Measurements from ENCODE around the gene CACNA2D4.

Gene CACNA2D4

GRCh38 chr12:1800401-1801302 lies 117.8 kb downstream of the CACNA2D4 start:
- no peak for DNase-seq (ENCODE audit: low read depth, low spot score)

DNA sequence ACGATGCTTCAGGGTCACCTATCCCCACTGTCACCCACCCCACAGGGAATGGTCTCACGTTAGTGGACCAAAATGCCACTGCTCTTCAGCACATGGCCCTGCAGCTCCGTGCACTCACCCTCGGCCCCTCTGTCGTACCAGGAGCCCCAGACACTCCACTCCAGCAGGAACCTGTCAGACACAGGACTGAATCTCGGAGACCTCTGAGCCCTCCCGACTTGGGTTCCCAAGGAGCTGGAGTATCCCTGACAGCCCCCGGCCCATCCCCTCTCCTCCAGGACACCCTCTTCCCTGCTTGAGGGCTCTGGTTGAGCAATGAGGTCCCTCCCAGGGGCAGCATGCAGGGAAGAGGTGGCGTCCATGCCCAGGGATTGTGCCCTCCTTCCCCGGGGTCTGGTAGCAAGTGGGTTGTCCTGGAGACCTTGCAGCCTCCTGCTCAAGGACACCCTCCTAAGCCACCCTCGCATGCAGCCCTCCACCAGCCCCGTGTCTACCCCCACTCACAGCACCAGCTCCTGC lies 118.5 kb downstream of the CACNA2D4 start:
- DNase-seq (ENCODE audit: low read depth, low spot score), result no peak

DNA sequence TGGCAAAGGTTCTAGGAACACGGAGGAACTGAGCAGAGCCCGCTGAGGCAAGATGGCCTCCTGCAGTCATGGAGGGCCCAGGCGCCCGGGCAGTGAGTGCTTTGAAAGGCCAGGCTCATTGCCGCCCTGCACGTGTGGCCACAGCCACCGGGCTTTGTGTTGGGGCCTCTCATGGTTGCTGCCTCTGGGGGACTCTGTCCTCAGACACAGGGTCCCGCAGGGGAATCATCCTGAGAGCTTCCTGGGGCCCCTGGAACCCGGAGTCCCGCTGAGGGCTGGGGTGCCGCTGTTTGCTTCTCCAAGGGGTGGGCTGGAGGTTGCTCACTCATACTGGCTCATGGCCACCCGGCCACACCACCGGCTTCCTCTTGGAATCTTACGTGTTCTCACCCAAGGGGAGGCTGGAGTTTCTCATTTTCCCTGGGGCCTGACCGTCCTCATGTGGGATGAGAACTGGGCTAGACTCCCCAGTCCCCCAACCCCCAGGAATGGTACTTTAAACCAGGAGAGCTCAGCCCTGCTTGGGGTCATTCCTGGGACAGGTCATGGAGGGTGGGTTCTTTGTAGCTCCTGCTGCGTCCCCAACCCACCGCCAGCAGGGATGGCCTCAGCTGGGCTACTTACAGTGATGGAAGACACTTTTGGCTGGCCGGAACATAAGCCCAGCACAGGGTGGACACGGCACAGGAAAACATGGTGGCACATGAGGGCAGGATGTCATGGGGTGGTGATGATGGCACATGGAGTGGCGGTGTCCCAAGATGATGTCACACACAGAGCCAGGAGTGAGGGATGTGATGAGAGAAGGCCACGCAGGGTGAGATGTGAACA lies 119.2 kb downstream of the CACNA2D4 start:
- DNase-seq (ENCODE audit: low read depth, low spot score), result no peak

DNA sequence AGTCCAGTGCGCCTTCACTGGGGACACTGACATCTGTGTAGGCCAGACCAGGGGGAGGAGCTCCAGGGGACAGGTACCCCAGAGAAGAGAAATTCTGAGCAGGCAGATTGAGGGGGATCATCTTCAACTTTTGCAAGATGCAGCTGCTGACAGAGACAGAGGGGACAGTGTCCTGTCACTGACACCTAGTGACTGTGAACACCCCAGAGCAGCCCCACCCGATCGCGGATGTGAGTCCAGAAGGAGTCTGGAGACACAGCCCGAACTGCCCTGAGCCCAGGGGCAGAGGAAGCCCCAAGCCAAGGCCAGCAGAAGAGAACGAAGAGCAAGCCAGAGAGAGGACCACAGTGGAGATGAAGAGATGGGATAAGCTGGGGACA lies 119.8 kb downstream of the CACNA2D4 start:
- DNase-seq (ENCODE audit: low read depth, low spot score), result no peak

- no peak for DNase-seq (ENCODE audit: low read depth, low spot score)
Measured at GRCh38 chr12:1797991-1798640, 120.3 kb downstream of the CACNA2D4 start.

DNA sequence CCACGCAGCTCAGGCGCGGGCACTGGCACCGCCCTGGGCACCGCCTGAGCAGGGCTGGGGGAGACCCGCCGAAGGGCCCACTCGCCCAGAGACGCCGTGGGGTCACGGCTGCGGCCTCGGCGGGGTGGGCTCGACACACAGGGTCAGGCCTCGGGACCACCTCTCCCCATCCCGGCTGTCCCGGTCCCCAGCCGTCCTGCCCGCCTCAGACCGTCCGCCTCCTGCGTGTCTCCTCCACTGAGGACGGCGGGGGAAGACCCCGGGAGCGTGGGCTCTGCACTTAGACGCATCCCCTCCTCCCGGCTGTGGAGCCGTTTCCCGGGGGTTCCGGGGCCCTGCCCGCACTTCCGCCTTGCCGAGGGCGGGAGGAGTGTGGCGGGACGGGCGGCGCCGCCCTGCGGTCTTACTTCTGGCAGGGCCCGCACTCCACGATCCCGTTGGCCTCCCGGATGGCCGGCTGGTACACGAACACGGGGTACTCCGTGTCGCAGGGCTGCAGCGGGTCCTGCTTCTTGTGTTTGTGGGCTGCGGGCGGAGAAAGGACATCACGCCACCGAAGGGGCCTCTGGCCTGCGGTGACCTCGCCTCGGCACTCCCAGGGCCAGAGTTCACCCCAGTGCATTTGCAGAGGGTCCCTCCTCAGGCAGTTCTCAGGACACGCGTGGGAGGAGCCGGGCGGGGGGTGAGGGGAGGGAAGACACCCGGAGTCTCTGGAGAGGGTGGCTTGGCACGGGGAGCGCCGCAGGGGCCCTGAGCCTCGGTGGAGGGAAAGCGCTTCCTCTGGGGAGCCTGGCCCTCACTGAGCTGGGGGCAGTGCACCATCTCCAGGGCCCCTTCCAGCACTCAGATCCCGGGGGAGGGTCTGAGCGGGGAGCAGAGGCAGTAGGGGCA lies 121.2 kb downstream of the CACNA2D4 start:
- DNase-seq (ENCODE audit: low read depth, low spot score), result no peak

GRCh38 chr12:1796515-1797010 lies 121.9 kb downstream of the CACNA2D4 start:
- DNase-seq (ENCODE audit: low read depth, low spot score), result no peak

DNA sequence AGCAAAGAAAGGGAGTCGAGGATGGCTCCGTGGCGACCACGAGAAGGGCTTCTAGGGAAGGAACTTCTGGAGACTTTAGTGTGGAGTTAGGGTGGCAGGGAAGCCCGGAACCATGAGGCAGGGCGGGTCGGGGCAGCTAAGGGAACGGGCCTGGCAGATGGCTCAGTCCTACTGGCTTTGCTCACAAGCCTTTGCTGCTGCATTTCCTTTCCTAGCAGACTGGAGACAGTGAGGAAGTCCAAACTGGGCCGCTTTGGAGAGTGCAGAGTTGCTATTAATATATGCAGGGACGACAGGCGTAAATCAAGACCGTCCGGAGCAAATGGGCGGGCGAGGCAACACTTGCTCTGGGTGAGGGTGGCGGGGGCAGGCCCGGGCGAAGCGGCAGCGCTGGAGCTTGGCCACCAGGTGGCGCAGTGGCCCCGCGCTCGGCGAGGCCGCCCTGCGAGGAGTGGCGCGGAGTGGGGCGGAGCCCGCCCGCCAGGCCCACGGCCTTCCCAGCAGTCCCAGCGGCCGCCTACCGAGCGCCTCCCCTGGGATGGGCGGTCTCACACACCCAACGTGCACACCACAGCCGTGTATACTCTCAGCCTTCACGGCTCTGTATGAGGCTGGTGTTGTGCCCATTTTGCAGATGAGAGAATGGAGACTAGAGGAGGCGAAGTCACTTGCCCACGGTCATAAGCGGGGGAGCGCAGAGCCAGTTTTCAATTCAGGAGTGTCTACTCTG lies 122.5 kb downstream of the CACNA2D4 start:
- no peak for DNase-seq (ENCODE audit: low read depth, low spot score)

DNA sequence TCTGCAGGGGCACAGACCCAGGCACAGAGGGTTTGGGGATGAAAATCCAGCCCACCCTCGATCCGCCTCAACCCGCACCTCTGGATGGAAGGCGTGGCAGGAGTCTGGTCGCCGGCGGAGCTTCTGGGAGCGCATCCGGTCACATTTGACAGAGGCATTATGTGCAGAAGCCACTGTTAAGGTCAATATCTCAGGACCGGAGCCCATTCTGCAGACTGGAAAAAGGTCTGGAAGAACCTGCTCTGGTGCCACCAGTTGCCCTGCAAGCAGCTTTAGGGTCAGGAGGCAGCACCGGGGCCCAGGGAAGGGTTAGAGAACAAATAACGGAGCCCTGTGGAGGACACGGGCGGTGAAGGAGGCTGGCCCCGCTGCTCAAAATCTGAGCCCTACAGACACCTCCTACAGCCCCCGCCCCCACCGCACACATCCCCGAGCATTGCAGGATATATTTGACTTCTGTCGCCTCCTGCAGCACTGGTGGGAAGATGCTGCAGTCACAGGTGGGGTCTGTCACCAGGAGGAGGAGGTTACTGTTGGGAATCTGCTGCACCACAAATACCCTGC lies 123.1 kb downstream of the CACNA2D4 start:
- no peak for DNase-seq (ENCODE audit: low read depth, low spot score)

DNA sequence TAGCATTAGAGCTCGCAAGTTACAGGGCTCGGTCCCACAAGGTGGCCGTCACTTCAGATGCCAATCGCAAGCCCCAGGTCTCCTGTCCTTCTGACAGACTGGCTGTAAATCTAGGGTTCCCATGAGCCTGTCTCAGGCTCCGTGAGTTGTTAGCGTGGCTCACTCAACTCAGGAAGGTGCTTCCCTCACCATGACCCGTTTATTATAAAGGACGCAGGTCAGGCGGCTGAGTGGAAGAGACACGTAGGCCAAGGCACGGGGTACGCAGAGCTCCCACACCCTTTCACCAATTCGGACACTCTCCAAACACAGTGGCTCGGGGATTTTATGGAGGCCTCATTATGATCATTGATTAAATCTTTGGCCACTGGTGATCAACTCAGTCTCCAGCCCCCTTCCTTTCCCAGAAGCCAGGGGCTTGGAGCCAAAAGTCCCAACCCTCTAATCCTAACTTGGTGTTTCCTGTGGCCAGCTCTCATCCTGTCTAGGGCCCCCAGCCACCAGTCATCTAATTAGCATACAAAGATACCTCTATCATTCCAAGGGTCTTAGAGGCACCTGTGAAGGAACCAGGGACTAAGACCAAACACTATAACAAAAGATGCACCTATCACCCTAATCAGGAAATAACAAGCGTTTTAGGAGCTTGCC lies 123.9 kb downstream of the CACNA2D4 start:
- no peak for DNase-seq (ENCODE audit: low read depth, low spot score)

- no peak for DNase-seq (ENCODE audit: low read depth, low spot score)
Measured at GRCh38 chr12:1793426-1794210, 124.8 kb downstream of the CACNA2D4 start.

DNA sequence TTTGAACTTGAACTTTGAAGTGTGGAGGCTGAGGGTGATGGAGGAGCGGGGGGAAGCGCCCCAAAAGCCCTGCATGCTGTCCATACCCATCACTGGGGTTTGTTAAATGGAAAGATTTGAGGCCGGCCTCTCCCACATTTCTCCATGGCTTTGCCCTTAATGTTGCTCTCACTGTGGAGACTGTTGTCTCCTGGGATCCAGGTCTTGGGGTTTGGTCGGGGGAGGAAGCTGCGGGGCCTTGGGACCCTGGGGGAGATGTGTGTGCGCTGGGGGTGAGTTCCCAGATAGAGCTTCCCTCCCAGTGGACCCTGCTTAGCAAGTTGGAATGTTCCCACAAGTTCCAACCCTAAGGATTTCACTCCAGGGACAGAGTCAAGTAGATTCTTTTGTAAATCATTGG lies 126.0 kb downstream of the CACNA2D4 start:
- DNase-seq (ENCODE audit: low read depth, low spot score), result no peak

GRCh38 chr12:1791104-1791841 lies 127.2 kb downstream of the CACNA2D4 start:
- DNase-seq (ENCODE audit: low read depth, low spot score), result no peak

GRCh38 chr12:1790444-1790843 lies 128.0 kb downstream of the CACNA2D4 start:
- DNase-seq (ENCODE audit: low read depth, low spot score), result no peak

DNA sequence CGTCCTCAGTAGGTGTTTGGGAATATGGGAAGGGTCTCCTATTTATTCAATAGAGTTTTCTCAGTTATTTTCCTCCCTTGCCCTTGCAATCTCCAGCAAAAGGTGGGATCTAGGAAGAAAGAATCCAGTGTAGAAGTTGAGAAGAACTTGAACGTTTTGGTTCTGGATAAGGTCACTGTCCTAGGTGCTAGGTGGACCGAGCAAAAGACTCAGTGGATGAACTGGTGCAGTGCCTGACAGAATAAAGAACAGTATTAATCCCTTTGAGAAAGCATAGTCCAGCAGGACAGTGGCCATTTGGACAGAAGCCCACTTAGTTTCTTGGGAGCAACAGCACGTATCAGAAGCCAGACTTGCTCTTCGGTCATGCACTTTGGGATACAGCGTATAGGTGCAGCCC lies 130.7 kb downstream of the CACNA2D4 start:
- no peak for DNase-seq (ENCODE audit: low read depth, low spot score)

DNA sequence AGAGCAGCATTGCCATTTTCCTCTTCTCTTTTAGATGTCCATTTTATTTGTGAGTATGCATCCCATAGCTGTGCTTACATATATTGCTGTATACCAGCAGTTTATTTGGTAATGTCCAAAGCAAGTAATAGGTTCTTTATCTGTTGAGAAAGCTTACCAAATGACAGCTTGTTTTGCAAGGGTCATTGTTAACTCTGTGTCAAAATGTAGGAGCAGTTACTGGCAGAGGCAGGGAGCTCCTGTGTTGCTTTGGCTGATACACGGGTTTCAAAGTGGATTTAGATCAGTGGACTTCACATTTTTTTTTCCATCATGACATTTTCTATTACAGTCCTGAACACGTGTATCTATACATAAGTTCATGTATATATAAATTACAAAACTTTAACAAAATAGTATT lies 136.2 kb downstream of the CACNA2D4 start:
- DNase-seq (ENCODE audit: low read depth, low spot score), result no peak

DNA sequence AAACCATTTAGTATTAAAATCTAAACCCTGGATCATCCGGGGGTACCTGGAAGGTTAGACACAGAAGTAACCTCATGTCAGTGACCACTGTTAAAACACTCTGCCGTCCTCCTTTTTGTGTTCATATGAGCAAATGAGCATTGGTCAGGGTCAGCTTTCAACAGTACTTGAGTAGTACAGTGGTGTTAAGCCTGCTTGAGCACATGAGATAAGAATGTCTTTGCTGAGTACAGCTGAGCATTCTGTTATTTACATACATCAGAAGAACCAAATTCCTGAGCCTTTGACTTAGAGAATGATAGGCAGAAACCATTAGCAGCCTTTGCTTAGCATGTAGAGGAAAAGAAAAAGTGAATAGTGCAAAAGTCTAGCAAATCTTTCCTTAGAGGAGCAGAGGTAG lies 136.7 kb downstream of the CACNA2D4 start:
- no peak for DNase-seq (ENCODE audit: low read depth, low spot score)

GRCh38 chr12:1779783-1780182 lies 138.7 kb downstream of the CACNA2D4 start:
- DNase-seq (ENCODE audit: low read depth, low spot score), result no peak

Data from iPS DF 19.7 (cell line).